Limb (tissue), 2 donors: Measurements from ENCODE around the gene RCBTB2.
"Not testable (repeated sequence)": the region's sequence is repeated elsewhere in the genome, so short reads cannot be mapped to it uniquely, and the experiment has no call there.

Experiments used
- DNase-seq, 2 donors: peaks; one replicate each; pipeline ENCODE4 v3.0.0-alpha.2; 2016; ENCODE audit errors: extremely low spot score in 2 of 2

Gene RCBTB2

DNA sequence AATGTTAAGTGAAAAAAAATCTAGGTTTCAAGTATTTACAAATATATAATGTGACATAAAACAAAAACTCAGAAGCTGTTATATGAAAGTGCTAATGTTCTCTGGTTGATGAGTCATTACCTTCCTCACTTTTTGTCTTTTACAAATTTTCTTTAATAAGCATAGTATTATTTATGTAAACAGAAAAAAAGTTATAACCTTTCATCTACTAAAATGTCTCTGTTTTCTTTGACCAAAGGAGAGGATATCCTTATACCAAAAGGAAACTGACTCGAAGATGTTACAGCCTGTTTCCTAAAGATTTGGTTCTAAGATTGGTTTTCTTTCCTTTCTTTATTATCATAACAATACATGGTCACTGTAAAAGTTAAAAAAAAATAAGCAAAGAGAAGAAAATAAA is 38.0 kb downstream of the RCBTB2 start:
- DNase-seq: no peak

DNA sequence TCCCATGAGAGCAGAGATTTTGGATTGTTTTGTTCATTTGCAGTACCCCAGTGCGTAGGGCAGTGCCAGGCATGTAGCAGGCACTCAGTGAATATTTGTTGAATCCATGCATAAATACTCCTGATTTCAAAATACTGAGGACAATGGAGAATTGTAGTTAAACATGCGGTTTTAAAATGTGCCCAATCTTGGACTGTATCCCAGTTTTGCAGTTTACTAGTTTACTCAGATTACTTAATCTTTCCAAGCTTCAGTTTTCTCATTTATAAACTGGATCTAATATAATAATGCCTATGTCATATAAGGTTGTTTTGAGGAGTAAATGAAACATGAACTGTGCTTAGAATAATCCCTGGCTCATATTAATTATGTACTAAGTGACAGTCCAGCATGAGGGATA is 39.0 kb downstream of the RCBTB2 start:
- no peak for DNase-seq

DNA sequence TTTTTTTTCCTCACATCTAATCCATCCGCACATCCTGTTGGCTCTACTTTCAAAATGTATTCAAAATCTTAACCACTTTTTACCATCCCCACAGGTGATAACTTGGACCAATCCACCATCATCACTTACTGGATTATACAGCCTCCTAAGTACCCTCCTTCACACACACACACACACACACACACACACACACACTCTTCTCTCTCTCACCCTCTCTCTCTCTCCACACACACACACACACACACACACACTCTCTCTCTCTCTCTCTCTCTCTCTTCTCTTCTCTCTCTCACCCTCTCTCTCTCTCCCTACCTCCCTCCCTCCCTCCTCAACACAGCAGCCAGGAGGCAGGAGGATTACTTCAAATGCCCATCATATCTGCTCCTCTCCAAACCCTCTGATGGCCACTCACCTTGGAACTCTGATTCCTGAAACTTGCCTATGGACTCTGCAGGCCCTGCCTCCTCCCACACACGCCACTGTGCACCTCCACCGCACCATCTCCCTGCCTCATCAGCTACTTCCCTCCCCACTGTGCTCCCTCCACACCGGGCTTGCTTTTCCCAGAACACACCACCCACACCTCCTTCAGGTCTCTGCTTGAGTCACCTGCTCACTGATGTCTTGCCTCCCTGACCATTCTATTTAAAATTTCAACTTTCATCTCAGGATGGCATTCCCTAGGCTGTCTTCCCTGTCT is 39.7 kb downstream of the RCBTB2 start:
- DNase-seq: no peak

DNA sequence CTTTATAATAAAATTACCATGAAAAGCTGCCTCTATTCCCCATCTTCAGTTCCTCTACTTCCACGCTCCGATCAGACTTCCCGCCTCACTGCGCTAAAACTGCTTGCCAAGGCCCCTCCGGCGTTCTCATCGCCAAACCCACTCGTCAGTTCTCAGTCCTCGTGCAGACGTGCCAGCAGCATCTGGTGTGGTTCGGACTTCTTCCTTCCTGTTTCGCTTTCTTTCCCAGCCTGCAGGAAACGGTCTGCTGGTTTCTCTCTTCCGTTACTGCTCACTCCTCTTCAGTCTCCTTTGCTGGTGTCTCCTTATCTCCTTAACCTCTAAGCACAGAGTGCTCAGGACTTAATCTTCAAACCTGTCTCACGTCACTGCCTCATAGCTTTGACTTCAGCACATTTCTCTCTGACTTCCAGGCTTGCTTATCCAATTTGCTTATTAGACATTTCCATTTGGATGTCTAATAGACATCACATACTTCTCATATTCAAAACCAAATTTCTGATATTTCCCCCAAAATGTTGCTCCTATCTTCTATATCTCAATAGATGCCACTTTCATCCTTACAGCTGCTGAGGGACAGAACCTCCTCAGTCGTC is 40.3 kb downstream of the RCBTB2 start:
- DNase-seq: no peak

DNA sequence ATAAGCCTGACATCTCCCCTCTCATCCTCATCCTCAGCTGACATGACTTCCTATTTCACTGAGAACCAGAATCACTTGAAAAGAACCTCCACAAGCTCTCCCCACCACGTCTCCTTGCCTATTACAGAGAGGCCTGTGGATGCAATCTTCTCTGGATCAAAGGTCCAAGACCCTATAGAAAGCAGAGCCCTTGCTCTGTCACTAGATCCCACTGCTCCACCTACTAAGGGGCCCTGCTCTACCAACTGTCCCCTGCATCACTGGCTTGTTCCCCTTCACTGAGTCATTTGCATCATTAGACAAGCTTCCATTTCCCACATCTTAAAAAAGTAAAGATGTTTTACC is 40.8 kb downstream of the RCBTB2 start:
- DNase-seq: no peak

DNA sequence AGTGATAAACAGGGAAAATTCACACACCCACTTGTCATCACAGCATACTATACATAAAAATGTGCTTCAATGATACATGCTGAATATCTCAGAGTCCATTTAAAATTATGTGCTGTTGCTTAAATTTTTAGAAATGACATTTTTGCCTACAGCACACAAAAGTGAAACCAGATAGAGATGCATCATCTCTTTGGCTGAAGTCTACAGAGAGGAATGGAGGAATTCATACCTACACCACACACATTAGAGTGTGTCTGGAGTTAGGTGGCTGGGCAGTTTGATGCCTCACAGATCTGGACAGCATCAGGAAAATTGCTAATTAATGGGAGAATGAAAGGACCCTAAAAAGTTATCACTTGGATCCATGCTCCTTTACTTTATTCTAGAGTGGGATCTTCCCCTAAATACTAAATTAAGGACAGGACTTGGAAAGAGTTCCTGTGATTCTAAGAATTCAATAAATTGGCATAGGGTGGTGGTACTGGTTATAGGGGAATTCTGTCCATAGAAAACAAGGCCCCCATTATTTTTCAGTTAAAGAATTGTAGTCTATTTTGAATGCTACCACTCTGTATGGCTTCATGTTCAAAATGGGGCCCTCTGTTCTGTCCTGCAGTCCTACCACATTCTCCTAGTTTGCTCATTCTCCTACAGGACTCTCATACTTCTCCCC is 41.3 kb downstream of the RCBTB2 start:
- DNase-seq: no peak

DNA sequence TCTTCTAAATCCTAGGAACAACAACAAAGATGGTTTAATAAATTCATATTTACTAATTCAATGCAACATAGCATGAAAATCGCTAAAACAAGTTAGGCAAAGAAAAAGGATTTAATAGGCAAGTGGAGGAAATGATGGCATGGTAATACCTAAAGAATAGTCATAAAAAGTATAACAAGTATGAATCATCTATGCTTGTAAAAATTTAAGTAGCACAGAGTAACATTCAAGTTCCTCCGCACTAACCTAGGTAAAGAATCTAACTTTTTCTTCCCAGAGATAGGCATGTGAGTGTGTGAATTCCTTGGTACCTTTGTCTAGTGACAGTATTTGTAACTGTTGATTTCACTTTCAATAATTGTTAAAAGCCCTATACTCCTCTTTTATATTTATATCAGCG is 42.6 kb downstream of the RCBTB2 start:
- no peak for DNase-seq

DNA sequence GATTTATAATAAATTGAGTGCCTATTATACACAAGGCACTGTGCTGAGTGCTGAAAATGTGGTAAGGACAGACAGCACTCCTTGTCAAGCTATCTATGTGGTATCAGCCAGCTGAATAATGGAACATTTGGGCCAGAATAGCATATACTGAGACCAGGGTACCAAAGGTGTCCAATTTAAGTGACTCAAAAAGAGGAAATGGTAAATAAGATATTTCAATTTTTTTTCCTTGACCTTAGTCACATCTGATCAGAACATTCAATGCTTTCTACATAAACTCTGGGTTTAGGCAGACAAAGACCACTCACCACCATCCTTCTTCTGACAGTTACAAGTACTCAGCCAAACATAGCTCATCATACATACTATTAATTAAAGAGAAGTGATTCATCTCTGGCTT is 43.2 kb downstream of the RCBTB2 start:
- no peak for DNase-seq

DNA sequence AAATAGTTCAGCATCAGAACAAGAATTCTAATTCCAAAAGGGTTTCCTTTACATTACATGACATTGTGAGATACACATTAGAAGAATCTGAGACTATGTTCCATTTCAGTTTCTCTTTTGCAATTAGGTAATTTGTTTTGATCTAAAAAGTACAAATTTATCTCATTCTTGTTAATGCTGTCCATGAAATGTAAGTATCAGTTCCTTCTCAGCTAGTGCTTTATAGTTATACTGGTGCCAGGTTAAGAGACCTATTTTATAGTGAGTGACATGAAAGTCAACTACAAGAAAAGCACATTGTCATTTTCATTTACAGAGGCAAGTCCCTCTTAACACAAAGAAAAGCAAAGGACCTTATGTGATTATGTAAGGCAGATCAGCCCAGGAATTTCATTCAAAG is 43.9 kb downstream of the RCBTB2 start:
- DNase-seq: no peak

DNA sequence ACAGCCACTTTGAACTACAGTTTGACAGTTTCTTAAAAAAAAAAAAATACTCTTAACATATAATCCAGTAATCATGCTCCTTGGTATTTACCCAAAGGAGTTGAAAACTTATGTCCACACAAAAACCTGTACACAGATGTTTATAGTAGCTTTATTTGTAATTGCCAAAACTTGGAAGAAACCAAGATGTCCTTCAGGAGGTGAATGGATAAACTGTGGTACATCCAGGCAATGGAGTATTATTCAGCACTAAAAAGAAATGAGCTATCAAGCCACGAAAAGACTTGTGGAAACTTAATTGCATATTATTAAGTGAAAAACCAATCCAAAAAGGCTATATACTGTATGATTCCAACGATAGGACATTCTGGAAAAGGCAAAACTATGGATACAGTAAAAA is 44.9 kb downstream of the RCBTB2 start:
- no peak for DNase-seq

DNA sequence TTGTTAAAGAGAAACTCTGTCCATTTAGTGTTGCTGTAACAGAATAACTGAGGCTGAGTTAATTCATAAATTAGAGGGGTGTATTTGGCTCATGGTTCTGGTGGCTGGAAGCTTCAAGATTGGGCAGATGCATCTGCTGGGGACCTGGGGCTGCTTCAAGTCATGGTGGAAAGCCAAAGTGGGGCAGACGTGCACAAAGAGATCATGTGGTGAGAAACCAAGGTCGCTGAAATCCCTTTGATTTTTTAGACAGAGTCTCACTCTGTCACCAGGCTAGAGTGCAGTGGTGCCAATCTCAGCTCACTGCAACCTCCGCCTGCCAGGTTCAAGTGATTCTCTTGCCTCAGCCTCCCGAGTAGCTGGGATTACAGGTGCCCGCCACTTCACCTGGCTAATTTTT is 46.0 kb downstream of the RCBTB2 start:
- no peak for DNase-seq

DNA sequence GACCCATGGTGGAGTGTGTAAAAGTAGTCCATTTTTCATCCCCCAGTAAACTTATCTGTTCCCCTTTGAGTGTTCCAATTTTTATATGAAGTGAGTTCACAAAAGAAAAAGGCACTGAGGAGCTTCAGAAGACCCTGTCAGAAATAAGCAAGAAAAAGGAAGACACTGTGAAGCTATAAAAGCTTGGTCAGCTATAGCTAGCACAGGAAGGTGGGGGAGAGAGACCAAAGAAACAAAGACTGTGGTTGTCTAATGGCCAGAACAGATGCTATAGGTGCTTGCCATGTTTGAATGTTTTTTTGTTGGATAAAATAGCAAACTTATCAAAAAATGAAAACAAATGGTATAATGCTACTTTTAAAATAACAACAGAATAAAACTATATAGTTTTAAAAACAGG is 46.5 kb downstream of the RCBTB2 start:
- no peak for DNase-seq

DNA sequence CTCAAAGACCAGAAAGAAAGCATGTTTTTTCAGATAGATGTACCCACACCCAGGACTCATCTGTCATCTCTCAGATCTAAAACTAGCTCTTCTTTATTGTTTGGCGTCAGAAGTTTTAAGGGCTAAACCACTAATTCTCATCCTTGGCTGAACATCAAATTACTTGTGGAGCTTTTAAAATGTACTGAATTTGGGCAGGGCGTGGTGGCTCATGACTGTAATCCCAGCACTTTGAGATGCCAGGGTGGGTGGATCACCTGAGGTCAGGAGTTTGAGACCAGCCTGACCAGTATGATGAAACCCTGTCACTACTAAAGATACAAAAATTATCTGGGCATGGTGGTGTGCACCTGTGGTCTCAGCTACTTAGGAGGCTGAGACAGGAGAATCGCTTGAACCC is 47.4 kb downstream of the RCBTB2 start:
- DNase-seq: no peak

DNA sequence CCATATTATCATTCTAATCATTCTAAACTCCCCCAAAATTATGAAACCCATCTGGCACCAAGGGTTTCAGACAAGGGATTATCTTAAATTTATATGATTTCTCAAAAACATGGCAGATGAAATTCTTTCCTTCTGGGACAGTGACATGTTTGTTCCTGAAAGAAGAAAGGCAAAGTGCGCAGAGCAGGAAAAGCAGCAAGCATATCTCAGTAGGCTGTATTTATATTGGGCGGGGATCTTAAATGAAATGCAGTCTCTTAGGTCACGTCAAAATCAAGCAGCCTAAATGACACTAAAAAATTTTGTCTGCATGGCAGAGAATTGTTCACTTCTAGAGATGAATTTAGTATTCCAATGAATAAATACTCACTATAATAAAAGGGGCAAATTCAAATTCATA is 49.3 kb downstream of the RCBTB2 start:
- no peak for DNase-seq

DNA sequence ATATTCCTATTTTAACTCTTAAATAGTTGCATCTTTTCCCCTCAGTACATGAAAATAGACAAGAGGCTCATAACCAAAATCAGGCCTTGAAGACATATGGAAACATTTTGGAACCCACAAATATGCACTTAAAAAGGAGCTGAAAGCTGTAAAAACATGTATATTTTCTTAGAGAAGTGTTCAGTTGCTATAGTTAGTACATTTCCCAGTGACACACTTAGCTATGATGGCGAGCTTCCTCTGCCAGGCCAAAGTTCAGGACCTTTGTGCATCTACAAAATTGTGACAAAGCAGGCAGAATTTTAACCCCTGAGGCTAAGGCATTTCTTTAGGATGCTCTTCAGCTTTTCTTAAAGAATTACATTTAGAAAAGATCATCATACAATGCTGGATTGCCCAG is 54.5 kb downstream of the RCBTB2 start:
- peak in 1 of 2 donors; percentile 48 for DNase-seq

DNA sequence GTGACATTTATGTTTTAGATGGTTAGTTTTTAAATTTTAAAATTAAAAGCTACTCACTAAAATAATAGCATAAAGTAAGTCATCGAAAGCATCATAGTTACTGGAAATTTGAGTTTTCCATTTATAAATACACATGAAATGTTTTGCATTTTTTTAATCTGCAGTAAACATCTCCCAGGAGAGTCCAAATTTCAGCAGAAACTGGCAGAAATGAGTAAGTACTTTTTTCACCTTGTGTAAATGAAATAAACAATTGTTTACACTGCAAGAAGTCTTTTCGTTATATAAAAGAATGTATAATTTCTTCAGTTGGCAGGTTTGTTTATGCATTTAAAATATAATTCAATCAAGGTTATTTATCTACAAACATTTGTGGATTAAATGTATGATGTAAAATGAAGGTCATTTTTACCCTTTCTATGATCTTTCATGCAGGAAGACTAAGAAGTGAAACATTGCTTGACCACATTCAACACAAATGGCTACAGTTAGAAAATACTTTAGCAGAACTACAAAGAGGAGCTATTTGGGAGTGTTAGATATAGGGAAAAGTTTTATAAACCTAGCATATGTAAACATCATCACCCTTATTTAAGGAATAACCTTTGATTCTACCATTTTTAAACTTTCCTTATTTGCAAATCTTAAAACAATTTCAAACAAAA is 55.6 kb downstream of the RCBTB2 start:
- no peak for DNase-seq

DNA sequence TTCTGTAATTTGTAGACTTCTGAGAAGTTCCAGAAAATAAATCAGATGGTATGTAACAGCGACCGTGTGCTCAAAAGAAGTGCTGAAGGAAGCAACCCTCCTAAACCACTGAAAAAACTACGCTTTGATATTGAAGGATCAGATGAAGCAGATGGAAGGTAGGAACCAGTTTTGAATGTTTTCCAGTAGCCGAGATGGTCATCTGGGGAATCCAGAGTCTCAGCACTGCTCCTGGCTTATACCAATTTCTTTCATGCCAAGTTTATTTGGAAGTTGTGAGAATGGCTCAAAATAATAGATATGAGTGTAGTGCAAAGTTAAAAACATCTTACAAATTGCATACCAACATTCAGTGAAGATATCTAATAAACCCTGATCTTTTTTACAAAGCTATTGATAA is 56.2 kb downstream of the RCBTB2 start:
- DNase-seq: no peak

DNA sequence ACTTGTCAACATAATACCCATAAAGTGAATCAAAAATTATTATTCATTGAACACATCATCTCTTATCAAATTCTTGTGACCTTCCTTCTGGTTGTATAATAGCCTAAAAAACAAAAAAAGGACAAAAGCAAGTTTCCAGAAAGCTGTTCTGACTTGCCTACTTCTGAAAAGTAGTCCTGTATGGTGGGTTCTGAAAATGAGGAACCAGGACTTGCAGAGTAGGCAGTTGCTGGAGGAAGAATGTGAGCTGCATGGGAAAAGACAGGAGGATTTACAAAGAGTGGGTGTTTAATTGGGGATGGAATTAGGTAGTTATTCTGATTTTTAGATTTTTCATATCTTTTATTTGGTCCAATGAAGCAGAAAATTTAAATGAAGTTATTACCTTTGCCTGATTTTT is 56.7 kb downstream of the RCBTB2 start:
- DNase-seq: no peak

DNA sequence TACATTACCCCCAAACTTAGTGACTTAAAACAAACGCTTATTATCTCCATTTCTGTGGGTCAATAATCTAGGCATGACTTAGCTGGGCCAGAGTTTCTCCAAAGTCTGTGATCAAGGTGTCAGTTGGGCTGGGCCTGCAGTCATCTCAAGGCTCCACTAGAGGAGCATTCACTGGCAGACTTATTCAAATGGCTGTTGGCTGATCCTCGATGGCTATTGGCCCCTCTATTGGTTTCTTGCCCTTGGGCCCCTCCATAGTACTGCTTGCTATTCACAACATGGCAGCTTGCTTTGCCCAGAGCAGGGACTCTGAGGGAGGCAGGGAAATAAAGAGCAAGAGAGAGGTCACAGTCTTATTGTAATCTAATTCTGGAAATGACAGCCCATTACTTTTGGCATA is 57.6 kb downstream of the RCBTB2 start:
- DNase-seq: no peak

DNA sequence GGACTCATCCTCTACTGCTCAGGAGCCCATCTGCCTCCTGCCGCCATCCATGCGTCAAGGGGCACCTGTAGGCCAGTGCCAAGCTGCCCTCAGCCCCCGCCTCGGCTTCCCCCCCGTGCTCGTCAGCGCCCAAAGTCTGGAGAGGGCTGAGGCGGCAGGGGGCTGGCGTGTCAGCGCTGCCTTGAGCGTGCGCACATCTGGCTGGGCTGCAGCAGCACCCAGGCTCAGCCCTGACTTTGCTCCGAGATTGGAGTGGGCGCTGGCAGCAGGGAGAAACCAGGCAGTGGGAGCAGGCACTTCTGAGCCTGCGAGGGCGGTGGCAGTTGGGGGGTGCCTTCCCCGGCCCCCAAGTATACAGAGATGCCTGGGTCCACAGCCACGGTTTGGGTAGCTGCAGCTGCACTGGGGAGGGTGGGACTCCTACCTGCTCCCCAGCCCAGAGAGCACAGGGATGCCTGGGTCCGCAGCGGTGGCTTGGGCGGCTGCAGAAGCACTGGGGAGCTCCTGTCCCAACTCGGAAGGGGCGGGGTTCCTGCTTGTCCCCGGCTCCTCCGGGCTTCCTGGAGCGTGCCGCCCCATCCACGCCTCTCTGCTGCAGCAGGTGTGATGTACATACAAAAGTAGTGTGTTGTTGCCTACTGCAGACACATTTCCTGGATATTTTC is 75.2 kb downstream of the RCBTB2 start:
- DNase-seq: no peak

DNA sequence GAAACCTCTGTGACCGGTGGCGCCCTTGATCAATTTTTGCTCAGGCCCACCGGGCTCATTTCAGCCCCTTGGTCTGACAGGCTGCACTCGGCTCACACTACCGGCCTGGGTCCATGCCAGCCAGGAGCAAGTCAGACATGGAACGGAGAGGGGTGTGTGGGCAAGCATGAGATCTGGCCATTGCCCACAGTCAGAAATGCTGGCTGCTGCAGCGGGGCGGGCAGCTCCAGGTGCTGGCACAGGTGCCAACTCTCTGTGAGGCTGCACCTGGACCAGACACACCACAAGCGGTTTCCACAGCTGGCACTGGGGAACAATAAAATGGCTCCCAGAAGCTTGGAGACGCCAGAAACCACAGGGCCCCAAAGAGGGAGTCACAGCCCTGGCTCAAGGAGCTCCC is 76.3 kb downstream of the RCBTB2 start:
- DNase-seq: no peak

DNA sequence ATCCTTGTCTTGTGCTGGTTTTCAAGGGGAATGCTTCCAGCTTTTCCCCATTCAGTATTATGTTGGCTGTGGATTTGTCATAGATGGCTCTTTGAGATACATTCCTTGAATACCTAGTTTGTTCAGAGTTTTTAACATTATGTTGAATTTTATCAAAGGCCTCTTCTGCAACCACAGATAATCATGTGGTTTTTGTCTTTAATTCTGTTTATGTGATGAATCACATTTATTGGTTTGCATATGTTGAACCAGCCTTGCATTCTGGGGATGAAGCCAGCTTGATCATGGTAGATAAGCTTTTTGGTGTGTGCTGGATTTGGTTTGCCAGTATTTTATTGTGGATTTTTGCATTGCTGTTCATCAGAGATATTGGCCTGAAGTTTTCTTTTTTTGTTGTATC is 81.7 kb downstream of the RCBTB2 start:
- not testable (repeated sequence) for DNase-seq
